Frontal cortex (tissue), 4 donors: ENCODE measurements around the gene CD69. TPM values are rescaled to one million over a fixed set of nuclear protein-coding genes. Genes with fewer than 3 reads are reported as not detected.

ENCODE experiments used
- DNase-seq, 2 donors: peaks; one replicate each; pipeline ENCODE4 v3.0.0; 2012; ENCODE audit warnings: low spot score in 2 of 2
- FAIRE-seq: peaks from 2 replicates; lab custom pipeline; 2012; peaks lifted over from hg19 to GRCh38; lab: Jason Lieb, UNC
- total RNA-seq: library from RNA; depleted of rRNA; stranded (reverse); fragments of >200 nt; gene quantifications from one replicate; pipeline ENCODE4 v1.2.3, GENCODE V29; 2014
- donor health status: control.
- donor health status: control.
- donor health status: control.

The CD69 gene
- not detected for total RNA-seq

DNA sequence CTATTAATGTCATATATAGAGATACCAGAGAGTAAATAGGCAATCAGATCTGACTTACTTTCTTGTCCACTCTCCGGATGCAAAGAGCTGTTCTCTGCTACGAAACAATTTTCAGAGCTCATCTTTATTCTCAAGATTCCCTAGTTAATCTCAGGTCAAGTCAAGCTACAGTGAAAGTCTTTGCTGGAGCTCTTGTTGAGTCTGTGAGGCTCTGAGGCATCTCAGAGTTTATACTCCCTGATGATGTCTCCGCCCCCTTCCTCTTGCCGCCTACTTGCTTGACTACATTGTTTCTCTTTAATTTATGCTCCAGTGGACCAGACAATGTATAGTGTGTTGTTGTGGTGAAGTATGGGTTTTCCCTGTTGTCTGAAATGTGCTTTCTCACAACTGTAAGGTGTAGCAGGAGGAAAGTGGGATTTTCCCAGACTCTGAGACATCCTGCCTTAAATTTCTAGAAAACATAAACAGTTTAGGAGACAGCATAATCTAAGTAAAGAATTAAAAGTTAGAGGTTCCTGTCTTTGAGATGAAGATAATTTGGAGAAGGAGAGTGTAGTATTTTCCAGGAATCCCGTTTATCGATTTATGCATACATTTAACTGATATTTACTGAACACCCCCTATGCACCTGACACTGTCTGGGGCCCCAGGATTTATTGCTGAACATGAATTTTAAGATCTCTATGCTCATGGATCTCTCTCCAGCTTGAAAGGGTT is at the start of gene CD69:
TSS of gene CD69 (minus strand) at position 203 of the 720 bp plus-strand sequence. CDS start at position 122, 81 bp downstream.
- no peak for FAIRE-seq
- DNase-seq: no peak

DNA sequence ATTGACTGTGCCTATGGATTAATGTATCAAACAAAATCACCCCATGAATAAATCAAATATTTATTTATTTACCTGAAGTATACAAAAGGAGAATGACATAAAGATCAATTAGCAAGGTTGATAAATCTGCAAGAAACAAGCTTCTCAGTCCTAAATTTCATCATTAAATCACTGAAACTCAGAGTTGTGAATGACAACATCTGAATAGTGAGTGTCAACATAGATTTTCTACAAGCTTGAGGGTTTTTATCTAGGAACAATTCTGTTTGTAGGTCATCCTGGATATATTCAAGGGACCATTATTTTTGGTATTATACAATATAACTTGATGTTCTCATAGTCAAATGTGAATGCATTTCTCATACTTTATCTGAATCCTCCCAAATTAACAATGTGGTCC is 49.2 kb upstream of the CD69 start:
- DNase-seq: no peak
- FAIRE-seq: no peak

DNA sequence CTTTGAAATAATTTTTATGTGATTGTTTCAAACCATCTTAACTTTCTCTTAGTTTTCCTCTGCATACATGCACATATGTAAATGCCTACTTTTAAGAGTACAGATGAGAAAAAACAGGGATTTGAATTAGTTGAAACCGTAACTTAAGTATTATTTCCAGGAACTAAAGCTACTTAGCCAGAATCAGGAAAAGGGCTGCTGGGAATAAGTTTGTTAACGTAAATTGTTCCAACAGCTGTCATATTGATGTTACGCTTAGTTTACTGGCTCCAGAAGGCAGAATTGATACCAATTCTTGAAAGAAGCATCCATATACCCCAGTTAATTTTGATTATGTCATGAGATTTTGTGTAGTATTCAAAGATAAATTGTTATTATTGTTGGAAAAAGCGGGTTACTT is 48.6 kb upstream of the CD69 start:
- FAIRE-seq (no peak), DNase-seq (no peak)

DNA sequence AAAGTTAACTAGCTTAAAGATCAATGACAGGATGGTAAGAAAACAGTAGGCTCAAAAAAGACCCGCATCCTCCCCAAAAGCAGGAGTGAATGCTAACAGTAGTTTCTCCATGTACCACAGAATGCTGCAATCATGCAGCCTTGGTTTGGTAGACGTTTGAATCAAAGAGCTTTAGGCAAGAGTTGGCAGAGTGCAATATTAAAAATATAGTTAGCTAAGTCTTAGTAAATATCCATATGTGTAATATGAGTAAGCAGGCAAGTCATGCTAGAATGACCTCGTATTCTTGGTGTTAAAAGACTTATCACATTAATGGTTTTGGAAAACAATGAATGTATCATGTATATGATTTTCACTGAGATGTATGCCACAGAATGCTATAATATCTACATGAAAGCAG is 47.8 kb upstream of the CD69 start:
- DNase-seq: no peak
- FAIRE-seq: no peak

DNA sequence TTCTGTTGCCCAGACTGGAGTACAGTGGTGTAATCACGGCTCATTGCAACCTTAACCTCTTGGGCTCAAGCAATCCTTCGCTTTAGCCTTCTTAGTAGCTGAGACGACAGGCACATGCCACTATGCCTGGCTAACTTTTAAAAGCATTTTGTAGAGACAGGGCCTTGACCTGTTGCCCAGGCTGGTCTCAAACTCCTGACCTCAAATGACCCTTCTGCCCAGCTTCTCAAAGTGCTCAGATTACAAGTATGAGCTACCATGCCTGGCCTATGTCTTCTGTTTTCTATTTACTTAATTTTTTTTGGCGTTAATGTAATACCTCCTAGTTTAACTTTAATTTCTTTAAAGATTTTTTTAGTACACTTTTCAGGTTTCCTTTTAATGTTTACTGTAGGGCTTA is 46.0 kb upstream of the CD69 start:
- DNase-seq: no peak
- no peak for FAIRE-seq

DNA sequence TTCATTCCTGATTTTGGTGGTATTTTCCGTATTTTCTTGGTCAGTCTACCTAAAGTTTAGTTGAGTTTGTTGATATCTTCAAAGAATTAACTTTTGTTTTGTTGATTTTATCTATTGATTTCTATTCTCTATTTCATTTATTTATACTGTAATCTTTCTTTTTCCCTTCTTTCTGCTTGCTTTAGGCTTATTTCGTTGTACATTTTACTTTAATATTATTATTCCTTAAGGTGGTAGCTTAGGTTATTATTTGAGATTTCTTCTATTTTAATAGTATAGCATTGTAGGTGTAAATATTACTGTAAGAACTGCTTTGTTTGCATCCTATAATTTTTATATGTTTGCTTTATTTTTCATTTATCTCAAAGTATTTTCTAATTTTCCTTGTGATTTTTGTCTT is 45.2 kb upstream of the CD69 start:
- DNase-seq: no peak
- peak; percentile 36 for FAIRE-seq

DNA sequence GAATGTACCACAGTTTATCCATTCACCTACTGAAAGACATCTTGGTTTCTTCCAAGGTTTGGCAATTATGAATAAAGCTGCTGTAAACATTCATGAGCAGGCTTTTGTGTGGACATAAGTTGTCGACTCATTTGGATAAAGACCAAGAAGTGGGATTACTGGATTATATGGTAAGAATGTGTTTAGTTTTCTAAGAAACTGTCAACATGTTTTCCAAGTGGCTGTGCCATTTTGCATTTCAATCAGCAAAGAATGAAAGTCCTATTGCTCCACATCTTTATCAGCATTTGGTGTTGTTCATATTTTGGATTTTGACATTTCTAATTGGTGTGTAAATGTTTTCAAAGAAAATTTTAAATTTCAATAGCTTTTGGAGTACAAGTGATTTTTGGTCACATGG is 39.3 kb upstream of the CD69 start:
- FAIRE-seq (no peak), DNase-seq (no peak)

DNA sequence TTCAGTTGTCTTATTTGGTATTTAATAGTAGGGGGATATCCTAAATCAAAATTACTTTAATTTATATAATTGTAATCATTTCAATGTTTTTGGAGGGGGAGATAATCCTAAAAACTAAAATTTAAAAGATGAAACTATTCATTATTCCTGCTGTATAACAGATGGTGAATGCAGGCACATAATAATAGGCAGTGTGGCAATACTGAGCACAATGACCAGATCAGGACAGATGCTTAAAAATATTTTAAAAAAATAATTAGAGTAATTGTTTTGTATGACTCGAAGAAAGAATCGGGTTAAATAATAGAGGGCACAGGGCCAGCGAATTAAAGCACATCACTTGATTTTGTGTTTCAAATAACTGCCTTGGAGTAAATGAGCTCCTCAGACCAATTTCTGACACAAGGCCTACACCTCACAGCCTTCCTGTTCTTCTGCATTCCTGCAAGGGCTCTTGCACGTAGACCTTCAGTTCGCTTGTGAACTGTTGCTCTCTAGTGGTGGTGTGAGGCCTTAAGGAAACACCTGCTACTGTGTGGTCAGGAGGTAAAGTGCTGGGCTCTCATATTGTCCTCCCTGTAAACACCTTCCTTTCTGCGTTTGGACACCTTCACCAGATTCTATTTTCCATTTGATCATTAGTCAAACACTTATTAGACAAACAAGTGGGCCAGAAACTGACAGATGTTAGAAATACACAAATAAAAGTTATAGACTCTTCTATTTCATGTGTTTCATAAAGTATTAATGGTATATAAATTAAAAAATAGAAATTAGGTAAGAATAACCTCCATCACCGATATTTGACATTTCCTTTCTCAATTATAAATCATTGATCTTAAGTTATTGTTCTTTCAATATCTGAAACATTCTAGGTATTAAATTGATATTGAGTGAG is 37.3 kb upstream of the CD69 start:
- FAIRE-seq (no peak), DNase-seq (no peak)

DNA sequence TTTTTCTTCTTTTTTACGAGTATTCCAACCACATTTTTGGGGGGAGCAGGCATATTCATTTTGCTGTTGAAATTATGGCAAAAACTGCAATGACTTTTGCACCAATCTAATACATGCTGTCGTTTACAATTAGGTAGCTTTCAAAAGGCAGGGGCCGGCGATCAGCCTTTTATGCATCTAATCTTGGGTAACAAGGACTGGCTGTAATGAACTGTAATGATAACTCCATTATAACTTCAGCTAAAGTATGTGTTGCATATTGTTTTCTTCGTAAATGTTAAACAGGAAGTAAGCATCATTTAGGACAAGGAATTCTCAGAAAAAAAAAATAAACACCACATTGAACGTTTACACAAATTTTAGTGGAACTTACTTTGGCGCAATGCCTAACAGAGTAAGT is 36.3 kb upstream of the CD69 start:
- FAIRE-seq (no peak), DNase-seq (no peak)

DNA sequence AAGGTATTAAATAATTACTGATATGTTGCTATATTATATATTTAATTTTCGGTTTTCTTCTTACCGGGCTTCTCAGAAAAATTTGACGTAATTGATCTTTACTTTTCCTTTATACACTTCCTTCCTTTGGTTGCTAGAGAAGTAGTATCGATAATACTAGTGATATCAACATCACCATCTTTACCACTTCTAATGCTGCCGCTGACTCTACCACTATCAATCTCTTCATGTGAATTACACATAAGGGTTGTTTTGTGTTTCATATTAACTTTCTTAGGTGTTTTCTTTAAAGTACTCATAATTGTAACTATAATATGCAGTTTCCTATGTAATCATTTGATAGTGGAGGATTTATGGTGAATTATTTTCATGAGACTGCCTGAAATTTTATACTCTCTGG is 35.6 kb upstream of the CD69 start:
- no peak for FAIRE-seq
- no peak for DNase-seq

DNA sequence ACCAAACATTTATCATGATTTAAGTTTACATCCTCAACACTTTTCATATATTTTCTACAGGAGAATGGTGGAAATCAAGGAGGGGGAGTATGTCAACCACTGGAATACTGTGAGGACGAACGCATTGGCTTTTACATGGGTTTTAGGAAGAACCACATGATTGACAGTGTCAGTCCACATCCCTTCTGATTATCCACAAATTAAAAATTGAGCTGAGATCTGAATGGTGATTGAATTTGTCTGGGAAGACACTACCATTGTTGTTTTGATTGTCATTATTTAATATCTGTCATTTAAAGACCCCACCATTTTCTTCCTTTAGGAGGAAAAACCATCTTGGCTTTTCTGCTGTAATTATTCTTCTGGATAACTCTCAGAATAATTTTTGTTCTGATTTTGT is 35.2 kb upstream of the CD69 start:
- FAIRE-seq (no peak), DNase-seq (no peak)

DNA sequence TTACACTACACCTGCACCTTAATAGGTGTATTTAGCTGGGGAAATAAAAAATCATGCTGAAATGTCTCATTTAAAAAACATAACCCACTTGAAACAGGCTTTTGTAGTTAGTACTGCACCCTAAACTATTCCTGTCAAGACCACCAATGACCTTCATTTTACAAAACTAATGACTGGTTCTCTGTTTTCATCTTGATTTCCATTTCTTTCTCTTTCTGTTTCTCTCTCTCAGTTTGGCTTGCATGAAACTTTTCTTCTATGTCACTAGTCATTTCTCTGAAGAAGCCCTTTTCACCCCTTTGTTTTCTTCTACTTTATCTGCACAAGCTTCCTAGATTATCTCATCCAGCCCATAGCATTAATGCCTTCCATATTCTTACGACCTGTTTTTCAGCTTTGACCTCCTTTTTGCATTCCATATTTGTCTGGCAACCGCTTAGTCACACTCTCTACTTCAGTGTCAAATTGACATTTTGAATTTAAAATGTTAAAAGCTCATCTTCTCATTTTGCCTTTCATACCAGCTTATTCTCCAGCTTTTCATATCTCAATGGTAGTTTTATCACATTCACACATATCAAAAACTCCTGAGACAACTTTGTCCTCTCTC is 33.9 kb upstream of the CD69 start:
- DNase-seq: no peak
- FAIRE-seq: no peak

DNA sequence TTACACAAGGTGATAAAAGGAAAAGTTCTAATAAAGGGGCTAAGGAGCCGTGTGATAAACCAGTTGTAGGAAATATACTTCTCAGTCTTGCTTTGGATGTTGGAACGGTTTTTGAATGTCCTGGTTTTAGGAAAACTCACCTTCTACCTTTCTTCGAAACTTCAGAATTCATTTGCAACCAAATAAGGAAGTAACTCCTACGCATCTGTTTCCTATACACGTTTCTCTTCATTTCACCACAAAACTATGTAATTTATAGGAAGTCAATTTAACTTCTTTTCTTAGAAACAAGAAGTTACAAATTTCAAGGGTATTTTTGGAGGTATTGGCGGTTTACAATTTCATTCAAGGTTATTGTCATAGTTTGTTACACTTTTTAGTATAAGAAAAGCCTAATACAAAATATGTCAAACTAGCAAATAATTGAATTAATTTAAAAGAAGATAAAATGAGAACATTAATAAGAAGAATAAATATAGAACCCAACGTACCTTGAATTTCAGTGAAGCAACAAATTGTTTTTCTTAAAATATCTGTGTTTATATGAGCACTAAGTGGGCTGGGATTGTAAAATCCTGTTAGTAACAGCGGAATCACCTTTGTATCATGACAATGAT is 33.2 kb upstream of the CD69 start:
- DNase-seq (no peak), FAIRE-seq (no peak)

DNA sequence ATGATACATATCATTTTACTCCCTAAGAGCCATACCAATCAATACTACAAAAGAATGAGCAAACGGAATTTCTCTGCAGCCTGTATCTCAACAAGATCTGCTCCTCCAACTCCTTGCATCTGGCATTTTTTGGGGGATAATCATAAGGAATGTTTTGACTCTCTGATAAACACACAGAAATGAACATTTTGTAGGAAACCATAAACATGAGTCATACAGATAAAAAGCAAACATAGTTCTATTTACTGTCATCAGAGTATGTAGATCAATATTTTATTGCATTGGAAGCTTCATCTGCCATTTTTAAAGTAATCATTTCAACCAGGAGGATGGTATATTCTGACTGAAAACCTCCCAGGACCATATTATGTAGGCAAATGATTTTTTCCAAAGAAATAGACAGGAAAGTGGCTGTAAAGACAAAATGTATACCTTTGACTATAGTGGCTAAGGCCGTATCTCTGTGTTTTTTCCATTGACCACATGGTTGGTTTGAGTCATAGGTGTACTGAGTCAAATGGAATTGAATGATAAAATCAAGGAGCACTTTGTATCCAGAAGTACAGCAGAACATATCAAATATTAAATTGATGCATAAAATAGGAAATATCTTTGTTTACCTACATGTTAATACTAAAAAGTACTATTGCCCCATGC is 32.4 kb upstream of the CD69 start:
- FAIRE-seq: no peak
- DNase-seq: no peak

DNA sequence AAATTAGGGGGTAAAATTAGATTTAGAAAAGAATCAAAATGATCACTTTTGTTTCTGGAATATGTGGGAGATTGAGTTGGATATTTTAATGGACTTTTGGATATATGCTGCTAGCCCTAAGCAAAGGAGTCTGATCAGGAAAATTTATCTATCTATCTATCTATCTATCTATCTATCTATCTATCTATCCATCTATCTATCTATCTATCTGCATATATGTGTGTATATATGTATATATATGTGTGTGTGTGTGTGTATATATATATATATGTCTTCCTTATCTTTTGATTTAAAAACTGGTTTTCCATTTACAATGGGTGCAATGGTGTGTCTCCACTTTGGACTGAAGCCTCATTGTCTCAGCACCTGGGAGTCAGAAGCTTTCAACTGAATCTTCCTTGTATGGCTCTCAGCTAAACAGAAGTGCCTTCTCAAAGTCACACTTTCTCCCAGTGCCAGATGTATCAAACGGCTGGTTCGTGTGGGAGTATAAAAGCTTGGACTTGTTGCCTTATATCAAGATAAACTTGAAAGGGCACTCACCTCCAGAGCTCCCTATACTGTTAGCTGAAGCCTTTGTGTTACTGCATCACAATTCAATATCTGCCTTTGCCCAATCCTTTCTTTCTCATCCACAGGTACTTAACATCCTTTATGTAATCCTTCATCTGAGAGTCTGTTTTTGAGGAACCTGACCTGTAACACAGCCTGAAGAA is 31.6 kb upstream of the CD69 start:
- DNase-seq (no peak), FAIRE-seq (no peak)

DNA sequence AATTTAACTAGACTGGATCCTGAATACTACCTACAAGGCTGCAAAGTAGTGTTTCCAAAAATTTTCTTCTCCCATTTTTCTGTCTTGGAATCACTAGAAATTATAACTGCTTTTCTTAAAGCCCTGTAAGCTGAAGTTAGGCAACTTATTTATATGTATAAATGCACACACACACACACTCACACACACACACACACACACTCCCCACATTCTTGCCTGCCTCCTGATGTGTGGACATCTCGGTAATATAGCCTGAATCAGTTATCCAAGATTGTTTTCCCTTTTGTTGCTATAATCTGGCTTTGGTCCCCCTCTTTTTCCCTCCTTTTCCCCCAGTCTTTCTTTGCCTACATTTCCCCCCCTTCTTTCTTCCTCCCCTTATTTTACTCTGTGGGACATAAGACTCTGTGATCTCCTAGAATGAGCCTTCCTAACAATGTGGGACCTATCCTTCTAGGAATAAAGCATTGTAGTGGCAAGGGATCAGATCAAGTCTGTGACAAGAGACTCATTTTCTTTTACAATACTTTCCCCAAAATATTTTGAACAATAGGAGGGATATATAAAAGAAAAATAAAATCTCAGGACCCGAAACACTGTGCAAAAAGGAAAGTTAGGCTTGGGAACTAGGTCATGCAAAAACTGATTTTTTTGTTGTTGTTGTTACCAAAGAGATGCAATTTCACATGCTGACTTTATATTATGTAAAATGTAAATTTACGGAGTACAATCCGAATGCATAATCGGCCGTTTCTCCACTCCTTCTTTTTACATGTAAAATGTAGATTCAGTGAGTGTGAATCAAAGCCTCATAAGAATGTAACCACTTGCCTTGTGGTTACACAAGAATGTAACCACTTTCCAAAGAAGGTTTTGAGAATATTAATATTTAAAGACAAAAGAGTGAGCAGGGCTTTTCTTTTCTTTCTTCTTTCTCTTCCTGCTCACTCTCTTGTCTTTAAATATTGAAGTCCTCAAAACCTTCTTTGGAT is 26.3 kb upstream of the CD69 start:
- DNase-seq (no peak), FAIRE-seq (no peak)

DNA sequence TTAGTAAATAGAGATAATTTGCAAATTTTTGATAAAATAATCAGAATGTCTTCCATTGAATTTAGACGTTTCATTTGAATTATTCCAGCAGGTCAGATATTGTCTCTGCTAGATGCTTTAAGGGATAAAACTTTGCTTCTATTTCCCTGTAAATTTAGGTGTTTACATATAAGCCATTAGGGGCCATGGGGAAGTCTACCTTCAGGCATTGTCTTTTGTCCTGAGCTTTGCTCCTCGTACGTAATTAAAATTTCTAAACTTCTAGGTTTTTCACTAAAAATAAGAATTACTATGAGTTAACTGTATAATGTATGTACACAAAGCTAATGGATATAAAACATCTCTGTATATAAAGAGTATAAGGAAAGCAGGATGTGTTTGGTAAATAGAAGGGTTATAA is 24.1 kb upstream of the CD69 start:
- FAIRE-seq (no peak), DNase-seq (no peak)

DNA sequence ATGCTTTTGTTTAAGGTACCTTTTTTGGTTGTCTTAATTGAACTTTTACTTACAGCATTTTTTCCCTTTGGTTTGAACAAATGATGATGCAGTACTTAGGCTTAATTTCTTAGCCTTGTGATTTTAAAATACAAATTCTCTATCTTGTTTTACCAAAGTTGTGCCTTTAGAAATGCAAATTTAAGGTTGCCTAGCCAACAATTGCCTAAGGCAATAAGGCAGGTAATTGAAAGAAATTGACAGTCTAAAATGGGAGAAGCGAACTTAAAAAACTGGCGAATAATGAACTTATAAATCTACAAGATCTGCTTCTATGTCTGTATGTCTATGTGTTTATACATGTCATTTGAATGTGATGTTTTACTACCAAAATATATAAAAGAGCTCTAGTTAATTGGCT is 23.6 kb upstream of the CD69 start:
- DNase-seq (no peak), FAIRE-seq (no peak)
